ENCODE results near the gene SHISA4. TPM values are rescaled to one million over a fixed set of nuclear protein-coding genes. Genes with fewer than 3 reads are reported as not detected.

SHISA4 gene
- total RNA-seq, 1 experiment from 2014 or later: 3.0 TPM

DNA sequence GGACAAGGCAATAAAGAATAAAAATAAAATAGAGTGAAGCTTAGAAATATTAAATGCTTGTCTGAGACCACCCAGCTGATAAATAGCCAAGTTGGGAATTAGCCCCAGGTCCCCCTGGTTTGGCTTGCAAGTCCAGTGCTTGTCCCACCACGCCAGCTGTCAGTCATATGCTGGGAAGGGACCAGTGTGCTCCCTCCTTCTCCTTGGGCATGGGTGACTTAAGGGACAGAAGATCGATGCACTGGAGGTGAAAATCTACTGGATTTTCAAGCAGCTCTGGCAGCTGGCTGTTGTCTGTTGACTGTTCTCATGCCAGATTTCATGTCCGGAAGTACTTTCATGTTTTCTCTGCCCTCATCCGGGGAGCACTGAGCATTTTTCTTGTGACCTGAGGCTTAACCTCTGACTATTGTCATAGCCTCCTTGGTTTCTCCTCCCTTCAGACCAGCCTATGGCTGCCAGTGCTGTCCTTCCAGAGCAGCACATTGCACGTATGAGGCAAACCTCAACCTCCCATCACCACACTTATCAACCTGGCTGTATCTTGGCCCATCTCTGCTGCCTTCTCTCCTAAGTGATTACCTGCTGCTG is 45.2 kb downstream of the SHISA4 start:
- H3K9me3 ChIP-seq: no peaks in the 10 kb centered on the region
- no peaks in the 10 kb centered on the region for H3K36me3 ChIP-seq (ENCODE audit: control insufficient read depth, insufficient read depth, low read length)
- Mint-ChIP-seq H3K9me3 (ENCODE audit: unreplicated experiment) (no peaks in the 10 kb centered on the region), H3K36me3 (ENCODE audit: insufficient read depth, unreplicated experiment) (no peaks in the 10 kb centered on the region), H3K27ac (ENCODE audit: unreplicated experiment) (no peak overlapping the region), H3K4me1 (ENCODE audit: low read depth, unreplicated experiment) (no peaks in the 10 kb centered on the region), H3K4me3 (ENCODE audit: unreplicated experiment) (no peak overlapping the region), H3K27me3 (ENCODE audit: insufficient read depth, unreplicated experiment) (peaks cover 4% of the 10 kb centered on the region)
- intact Hi-C loops (cut with micrococcal nuclease; ENCODE audit: unreplicated experiment): no loop called here
- peaks cover 11% of the 10 kb centered on the region; the same call in 1 of the 2 replicates for H3K4me1 ChIP-seq
- ChIA-PET POLR2A (no interaction called here), CTCF (no interaction called here)
- BruUV-seq (replicated peaks): no TSS peak
- DNase-seq: no peak
- no peak overlapping the region for H3K4me3 ChIP-seq (ENCODE audit: low read depth, low read length)
- TF ChIP-seq, protein P1, sequence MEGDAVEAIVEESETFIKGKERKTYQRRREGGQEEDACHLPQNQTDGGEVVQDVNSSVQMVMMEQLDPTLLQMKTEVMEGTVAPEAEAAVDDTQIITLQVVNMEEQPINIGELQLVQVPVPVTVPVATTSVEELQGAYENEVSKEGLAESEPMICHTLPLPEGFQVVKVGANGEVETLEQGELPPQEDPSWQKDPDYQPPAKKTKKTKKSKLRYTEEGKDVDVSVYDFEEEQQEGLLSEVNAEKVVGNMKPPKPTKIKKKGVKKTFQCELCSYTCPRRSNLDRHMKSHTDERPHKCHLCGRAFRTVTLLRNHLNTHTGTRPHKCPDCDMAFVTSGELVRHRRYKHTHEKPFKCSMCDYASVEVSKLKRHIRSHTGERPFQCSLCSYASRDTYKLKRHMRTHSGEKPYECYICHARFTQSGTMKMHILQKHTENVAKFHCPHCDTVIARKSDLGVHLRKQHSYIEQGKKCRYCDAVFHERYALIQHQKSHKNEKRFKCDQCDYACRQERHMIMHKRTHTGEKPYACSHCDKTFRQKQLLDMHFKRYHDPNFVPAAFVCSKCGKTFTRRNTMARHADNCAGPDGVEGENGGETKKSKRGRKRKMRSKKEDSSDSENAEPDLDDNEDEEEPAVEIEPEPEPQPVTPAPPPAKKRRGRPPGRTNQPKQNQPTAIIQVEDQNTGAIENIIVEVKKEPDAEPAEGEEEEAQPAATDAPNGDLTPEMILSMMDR (IDR thresholded peaks at IDR 0.05; ENCODE audit: insufficient read depth in 1 of 2, low read depth in 1 of 2, low read length in 1 of 2, severe bottlenecking in 1 of 2, unreplicated experiment in 1 of 2): no peak
- no peaks in the 10 kb centered on the region for H3K27me3 ChIP-seq (replicated peaks; ENCODE audit: control insufficient read depth, insufficient read depth, low read length)

DNA sequence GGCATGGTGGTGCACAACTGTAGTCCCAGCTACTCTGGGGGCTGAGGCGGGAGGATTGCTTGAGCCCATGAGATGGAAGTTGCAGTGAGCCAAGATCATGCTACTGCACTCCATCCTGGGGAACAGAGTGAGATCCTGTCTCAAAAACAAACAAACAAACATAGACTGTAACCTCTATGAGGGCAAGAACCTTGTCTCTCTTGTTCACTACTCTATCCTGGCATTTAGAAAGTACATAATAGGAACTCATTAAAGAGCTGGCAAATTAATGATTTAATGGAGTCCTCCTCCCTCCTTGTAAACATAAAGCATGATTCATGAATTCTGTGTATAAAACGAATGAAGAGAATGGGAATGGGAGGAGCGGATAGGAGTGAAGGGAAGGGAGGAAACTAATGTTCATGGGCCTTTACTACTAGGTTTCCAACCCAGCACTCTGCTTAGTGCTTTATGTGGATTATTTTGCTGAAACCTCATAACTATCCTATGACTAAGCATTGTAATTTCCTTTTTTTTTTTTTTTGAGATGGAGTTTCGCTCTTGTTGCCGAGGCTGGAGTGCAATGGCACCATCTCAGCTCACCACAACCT is 49.0 kb downstream of the SHISA4 start:
- H3K9me3 ChIP-seq: no peaks in the 10 kb centered on the region
- no peaks in the 10 kb centered on the region for H3K36me3 ChIP-seq (ENCODE audit: control insufficient read depth, insufficient read depth, low read length)
- ChIA-PET CTCF (interaction anchor here (0.7 kb wide), 1 partner anchor 13 kb away, joined by 3 read pairs; no protein-coding TSS in a partner anchor), POLR2A (no interaction called here)
- TF ChIP-seq, protein P1 (IDR thresholded peaks at IDR 0.05; ENCODE audit: insufficient read depth in 1 of 2, low read depth in 1 of 2, low read length in 1 of 2, severe bottlenecking in 1 of 2, unreplicated experiment in 1 of 2): no peak
- H3K27me3 ChIP-seq (replicated peaks; ENCODE audit: control insufficient read depth, insufficient read depth, low read length): no peaks in the 10 kb centered on the region
- H3K36me3 Mint-ChIP-seq (ENCODE audit: insufficient read depth, unreplicated experiment): no peaks in the 10 kb centered on the region
- H3K4me3 ChIP-seq (ENCODE audit: low read depth, low read length): no peak overlapping the region
- BruUV-seq (replicated peaks): no TSS peak
- no peaks in the 10 kb centered on the region for H3K9me3 Mint-ChIP-seq (ENCODE audit: unreplicated experiment)
- no peak for DNase-seq
- no peak overlapping the region for H3K27ac Mint-ChIP-seq (ENCODE audit: unreplicated experiment)
- H3K4me1 ChIP-seq: no peaks in the 10 kb centered on the region
- intact Hi-C loops (cut with micrococcal nuclease; ENCODE audit: unreplicated experiment): no loop called here
- no peak overlapping the region for H3K4me3 Mint-ChIP-seq (ENCODE audit: unreplicated experiment)
- H3K4me1 Mint-ChIP-seq (ENCODE audit: low read depth, unreplicated experiment): no peaks in the 10 kb centered on the region
- H3K27me3 Mint-ChIP-seq (ENCODE audit: insufficient read depth, unreplicated experiment): peaks cover 4% of the 10 kb centered on the region

DNA sequence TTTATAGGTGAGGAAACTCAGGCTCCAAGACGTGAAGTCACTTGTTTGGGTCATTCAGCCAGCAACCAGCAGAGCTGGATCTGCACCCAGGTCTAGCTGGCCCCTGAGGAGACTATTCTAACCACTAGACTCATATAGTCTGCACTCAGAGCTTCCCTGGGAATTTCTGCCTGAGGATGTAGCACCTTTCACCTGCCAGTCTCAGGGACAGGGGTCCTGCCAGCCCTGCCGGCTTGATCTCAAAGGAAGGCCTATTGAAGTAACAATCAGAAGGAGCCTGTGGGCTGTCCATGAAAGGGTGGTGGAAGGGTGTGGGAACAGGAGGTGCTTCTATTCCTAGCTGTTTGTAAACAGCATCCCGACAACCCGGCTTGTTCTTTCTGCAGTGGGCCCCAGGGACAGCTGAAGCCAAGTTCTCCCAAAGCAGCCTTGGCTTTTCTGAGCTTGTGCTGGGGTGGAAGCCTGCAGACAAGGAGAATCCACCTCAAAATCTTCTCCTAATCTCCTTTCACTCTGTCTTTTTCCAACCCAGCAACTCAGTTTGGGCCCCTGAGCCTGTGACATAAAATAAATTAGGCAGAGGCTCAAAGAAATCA is 49.8 kb downstream of the SHISA4 start:
- CTCF ChIA-PET: interaction anchor here (0.7 kb wide), 1 partner anchor 13 kb away, joined by 3 read pairs; no protein-coding TSS in a partner anchor
- no peaks in the 10 kb centered on the region for H3K36me3 Mint-ChIP-seq (ENCODE audit: insufficient read depth, unreplicated experiment)
- no peak overlapping the region for H3K27ac Mint-ChIP-seq (ENCODE audit: unreplicated experiment)
- Histone ChIP-seq H3K4me3 (ENCODE audit: low read depth, low read length) (no peak overlapping the region), H3K4me1 (no peaks in the 10 kb centered on the region), H3K9me3 (no peaks in the 10 kb centered on the region), H3K36me3 (ENCODE audit: control insufficient read depth, insufficient read depth, low read length) (no peaks in the 10 kb centered on the region), H3K27me3 (replicated peaks; ENCODE audit: control insufficient read depth, insufficient read depth, low read length) (no peaks in the 10 kb centered on the region)
- BruUV-seq (replicated peaks): no TSS peak
- TF ChIP-seq, protein P1 (IDR thresholded peaks at IDR 0.05; ENCODE audit: insufficient read depth in 1 of 2, low read depth in 1 of 2, low read length in 1 of 2, severe bottlenecking in 1 of 2, unreplicated experiment in 1 of 2): no peak
- DNase-seq: no peak
- H3K4me1 Mint-ChIP-seq (ENCODE audit: low read depth, unreplicated experiment): no peaks in the 10 kb centered on the region
- POLR2A ChIA-PET: no interaction called here
- H3K4me3 Mint-ChIP-seq (ENCODE audit: unreplicated experiment): no peak overlapping the region
- peaks cover 4% of the 10 kb centered on the region for H3K27me3 Mint-ChIP-seq (ENCODE audit: insufficient read depth, unreplicated experiment)
- intact Hi-C loops (cut with micrococcal nuclease; ENCODE audit: unreplicated experiment): no loop called here
- H3K9me3 Mint-ChIP-seq (ENCODE audit: unreplicated experiment): no peaks in the 10 kb centered on the region

Measured in Caco-2 (cell line).